Measurements from ENCODE around the gene E2F7.

DNA sequence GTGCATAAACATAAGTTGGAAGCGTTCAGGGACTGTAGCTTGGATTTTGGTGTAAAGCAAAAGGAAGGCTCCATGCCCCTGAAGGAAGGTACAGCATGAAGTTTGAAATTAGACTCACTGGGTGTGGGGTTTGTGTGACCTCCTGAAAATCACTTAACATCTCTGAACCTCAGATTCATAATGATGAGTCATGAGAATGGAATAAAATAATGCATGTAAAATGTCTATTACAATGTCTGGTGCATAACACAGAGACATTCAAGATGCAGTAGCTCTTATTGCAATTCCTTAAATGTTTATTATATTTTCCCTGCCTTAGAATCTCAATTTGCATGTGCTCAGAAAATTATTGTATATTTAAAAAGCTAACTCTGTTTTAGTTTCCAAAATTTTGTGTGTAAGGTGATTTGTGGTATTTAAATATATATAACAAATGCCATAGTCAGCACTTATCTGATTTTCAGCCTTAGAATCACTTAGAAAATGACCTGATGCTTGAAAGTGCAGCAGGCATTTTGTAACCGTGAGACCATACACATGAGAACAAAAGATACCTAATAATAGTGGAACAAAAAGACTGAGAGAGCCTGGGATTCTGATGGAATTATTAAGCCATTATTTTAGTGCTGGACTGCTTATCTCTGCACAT is 66.3 kb downstream of the E2F7 start:
- TF ChIP-seq EZH2 (IDR thresholded peaks at IDR 0.05; ENCODE audit: low read depth, unreplicated experiment) (no peak), ZNF114 (CRISPR knock-in tag; IDR thresholded peaks at IDR 0.05) (no peak), POLR2AphosphoS5 (IDR thresholded peaks at IDR 0.05; ENCODE audit: low read depth) (no peak)
- TF ChIP-seq, protein P1, sequence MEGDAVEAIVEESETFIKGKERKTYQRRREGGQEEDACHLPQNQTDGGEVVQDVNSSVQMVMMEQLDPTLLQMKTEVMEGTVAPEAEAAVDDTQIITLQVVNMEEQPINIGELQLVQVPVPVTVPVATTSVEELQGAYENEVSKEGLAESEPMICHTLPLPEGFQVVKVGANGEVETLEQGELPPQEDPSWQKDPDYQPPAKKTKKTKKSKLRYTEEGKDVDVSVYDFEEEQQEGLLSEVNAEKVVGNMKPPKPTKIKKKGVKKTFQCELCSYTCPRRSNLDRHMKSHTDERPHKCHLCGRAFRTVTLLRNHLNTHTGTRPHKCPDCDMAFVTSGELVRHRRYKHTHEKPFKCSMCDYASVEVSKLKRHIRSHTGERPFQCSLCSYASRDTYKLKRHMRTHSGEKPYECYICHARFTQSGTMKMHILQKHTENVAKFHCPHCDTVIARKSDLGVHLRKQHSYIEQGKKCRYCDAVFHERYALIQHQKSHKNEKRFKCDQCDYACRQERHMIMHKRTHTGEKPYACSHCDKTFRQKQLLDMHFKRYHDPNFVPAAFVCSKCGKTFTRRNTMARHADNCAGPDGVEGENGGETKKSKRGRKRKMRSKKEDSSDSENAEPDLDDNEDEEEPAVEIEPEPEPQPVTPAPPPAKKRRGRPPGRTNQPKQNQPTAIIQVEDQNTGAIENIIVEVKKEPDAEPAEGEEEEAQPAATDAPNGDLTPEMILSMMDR (conservative IDR thresholded peaks at IDR 0.05; ENCODE audit: low read depth in 2 of 2) = no peak
- TF ChIP-seq, protein P2, sequence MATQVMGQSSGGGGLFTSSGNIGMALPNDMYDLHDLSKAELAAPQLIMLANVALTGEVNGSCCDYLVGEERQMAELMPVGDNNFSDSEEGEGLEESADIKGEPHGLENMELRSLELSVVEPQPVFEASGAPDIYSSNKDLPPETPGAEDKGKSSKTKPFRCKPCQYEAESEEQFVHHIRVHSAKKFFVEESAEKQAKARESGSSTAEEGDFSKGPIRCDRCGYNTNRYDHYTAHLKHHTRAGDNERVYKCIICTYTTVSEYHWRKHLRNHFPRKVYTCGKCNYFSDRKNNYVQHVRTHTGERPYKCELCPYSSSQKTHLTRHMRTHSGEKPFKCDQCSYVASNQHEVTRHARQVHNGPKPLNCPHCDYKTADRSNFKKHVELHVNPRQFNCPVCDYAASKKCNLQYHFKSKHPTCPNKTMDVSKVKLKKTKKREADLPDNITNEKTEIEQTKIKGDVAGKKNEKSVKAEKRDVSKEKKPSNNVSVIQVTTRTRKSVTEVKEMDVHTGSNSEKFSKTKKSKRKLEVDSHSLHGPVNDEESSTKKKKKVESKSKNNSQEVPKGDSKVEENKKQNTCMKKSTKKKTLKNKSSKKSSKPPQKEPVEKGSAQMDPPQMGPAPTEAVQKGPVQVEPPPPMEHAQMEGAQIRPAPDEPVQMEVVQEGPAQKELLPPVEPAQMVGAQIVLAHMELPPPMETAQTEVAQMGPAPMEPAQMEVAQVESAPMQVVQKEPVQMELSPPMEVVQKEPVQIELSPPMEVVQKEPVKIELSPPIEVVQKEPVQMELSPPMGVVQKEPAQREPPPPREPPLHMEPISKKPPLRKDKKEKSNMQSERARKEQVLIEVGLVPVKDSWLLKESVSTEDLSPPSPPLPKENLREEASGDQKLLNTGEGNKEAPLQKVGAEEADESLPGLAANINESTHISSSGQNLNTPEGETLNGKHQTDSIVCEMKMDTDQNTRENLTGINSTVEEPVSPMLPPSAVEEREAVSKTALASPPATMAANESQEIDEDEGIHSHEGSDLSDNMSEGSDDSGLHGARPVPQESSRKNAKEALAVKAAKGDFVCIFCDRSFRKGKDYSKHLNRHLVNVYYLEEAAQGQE (IDR thresholded peaks at IDR 0.05; ENCODE audit: unreplicated experiment) = no peak
- TF ChIP-seq, protein P3, sequence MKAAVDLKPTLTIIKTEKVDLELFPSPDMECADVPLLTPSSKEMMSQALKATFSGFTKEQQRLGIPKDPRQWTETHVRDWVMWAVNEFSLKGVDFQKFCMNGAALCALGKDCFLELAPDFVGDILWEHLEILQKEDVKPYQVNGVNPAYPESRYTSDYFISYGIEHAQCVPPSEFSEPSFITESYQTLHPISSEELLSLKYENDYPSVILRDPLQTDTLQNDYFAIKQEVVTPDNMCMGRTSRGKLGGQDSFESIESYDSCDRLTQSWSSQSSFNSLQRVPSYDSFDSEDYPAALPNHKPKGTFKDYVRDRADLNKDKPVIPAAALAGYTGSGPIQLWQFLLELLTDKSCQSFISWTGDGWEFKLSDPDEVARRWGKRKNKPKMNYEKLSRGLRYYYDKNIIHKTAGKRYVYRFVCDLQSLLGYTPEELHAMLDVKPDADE (IDR thresholded peaks at IDR 0.05) = no peak

Data from GM23338 (cell line).